ENCODE data around the gene UBE2G2. TPM values are rescaled to one million over a fixed set of nuclear protein-coding genes. Genes with fewer than 3 reads are reported as not detected.

The UBE2G2 gene
- total and polyA plus RNA-seq, 2 experiments from 2014 or later: 39.1 to 64.4 TPM

- DNase-seq: no peak
- no peaks in the 10 kb centered on the region for H4K20me1 ChIP-seq (ENCODE audit: insufficient read depth)
- no peak overlapping the region for H3K9ac ChIP-seq
- H3K4me1 ChIP-seq (ENCODE audit: insufficient read depth): no peaks in the 10 kb centered on the region
- H3K4me2 ChIP-seq (ENCODE audit: unreplicated experiment): no peak overlapping the region
- in situ Hi-C loops (cut with MboI): no loop called here
- H3K9me2 ChIP-seq (ENCODE audit: insufficient read depth): no peaks in the 10 kb centered on the region
- H3K9me3 ChIP-seq (ENCODE audit: low read depth): no peaks in the 10 kb centered on the region
- 37 to 41% methylated on average over 3 of the region's 3 CpGs for WGBS, 2 experiments (ENCODE audit: low coverage in 1 of 2, low lambda C conversion rate in 2 of 2, missing lambda C conversion rate in 2 of 2)
- no peaks in the 10 kb centered on the region for H3F3A ChIP-seq (ENCODE audit: insufficient read depth)
- 0 out of 2 replicates have a peak, but pooled peaks cover 5% of the 10 kb centered on the region for H3K27me3 ChIP-seq (replicated peaks; ENCODE audit: insufficient read depth)
- no peak overlapping the region for H3K4me3 ChIP-seq
- TF ChIP-seq EZH2phosphoT487 (IDR thresholded peaks at IDR 0.05; ENCODE audit: insufficient read depth, low read depth) (no peak), EZH2 (IDR thresholded peaks at IDR 0.05; ENCODE audit: insufficient read depth, poor library complexity, severe bottlenecking) (no peak)
- no peaks in the 10 kb centered on the region for H3K79me2 ChIP-seq (ENCODE audit: insufficient read depth)
- no peaks in the 10 kb centered on the region for H3K36me3 ChIP-seq (ENCODE audit: low read depth)
- H2AFZ ChIP-seq: no peak overlapping the region
- no peak overlapping the region for H3K27ac ChIP-seq
Measured at GRCh38 chr21:44738621-44739020, 63.0 kb downstream of the UBE2G2 start.

GRCh38 chr21:44737706-44738354, 63.8 kb downstream of the UBE2G2 start:
- no peaks in the 10 kb centered on the region for H3K36me3 ChIP-seq (ENCODE audit: low read depth)
- H3K79me2 ChIP-seq (ENCODE audit: insufficient read depth): no peaks in the 10 kb centered on the region
- in situ Hi-C loops (cut with MboI): no loop called here
- no peaks in the 10 kb centered on the region for H3K27me3 ChIP-seq (replicated peaks; ENCODE audit: insufficient read depth)
- WGBS, 2 experiments (ENCODE audit: low coverage in 1 of 2, low lambda C conversion rate in 2 of 2, missing lambda C conversion rate in 2 of 2): 53 to 67% methylated on average over 3 of the region's 3 CpGs
- H3K27ac ChIP-seq: no peak overlapping the region
- no peak overlapping the region for H3K9ac ChIP-seq
- DNase-seq: peak; percentile 30
- no peaks in the 10 kb centered on the region for H4K20me1 ChIP-seq (ENCODE audit: insufficient read depth)
- no peaks in the 10 kb centered on the region for H3K9me3 ChIP-seq (ENCODE audit: low read depth)
- H3K4me1 ChIP-seq (ENCODE audit: insufficient read depth): no peaks in the 10 kb centered on the region
- no peak overlapping the region for H3K4me3 ChIP-seq
- no peaks in the 10 kb centered on the region for H3F3A ChIP-seq (ENCODE audit: insufficient read depth)
- no peak overlapping the region for H3K4me2 ChIP-seq (ENCODE audit: unreplicated experiment)
- TF ChIP-seq EZH2 (IDR thresholded peaks at IDR 0.05; ENCODE audit: insufficient read depth, poor library complexity, severe bottlenecking) (no peak), EZH2phosphoT487 (IDR thresholded peaks at IDR 0.05; ENCODE audit: insufficient read depth, low read depth) (no peak)
- no peaks in the 10 kb centered on the region for H3K9me2 ChIP-seq (ENCODE audit: insufficient read depth)
- H2AFZ ChIP-seq: no peak overlapping the region

DNA sequence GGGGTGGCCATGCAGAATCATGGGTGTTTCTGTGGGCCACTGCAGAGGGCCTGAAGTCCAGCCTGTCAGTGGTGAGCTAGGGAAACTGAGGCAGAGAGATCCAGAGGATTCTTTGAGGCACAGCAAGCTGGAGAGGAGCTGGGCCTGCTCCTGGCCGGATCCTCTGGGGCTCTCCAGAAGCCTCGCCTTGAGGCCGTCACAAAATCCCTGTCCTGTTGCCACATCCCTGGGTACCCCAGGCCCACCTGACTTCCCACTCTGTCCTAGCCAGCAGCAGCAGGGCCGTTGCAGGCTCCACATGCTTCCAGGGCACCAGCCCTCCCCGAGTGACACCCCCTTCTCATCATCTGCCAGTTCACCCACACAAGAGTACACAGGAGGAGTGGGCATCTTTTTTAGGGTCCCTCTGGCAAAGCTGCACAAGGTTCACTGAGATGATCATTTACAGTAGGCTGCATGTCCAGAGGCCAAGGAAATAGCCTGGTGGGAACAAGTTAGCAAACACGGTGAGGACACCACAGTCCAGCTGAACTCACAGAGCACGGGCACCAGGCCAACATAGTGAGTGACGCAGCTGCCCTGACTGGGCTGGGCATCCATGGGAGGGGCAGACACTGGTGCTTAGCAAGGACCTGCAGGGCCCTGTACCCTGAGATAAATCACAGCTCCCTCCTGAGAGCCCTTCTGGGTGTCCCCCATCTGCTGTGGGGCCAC, 65.2 kb downstream of the UBE2G2 start:
- Histone ChIP-seq H4K20me1 (ENCODE audit: insufficient read depth) (no peaks in the 10 kb centered on the region), H3K36me3 (ENCODE audit: low read depth) (no peaks in the 10 kb centered on the region), H3K9me3 (ENCODE audit: low read depth) (no peaks in the 10 kb centered on the region), H3K4me2 (ENCODE audit: unreplicated experiment) (no peak overlapping the region), H3K4me3 (no peak overlapping the region), H3F3A (ENCODE audit: insufficient read depth) (no peaks in the 10 kb centered on the region), H3K4me1 (ENCODE audit: insufficient read depth) (no peaks in the 10 kb centered on the region), H3K27ac (no peak overlapping the region), H2AFZ (no peak overlapping the region), H3K27me3 (replicated peaks; ENCODE audit: insufficient read depth) (peaks cover 7% of the 10 kb centered on the region), H3K9me2 (ENCODE audit: insufficient read depth) (no peaks in the 10 kb centered on the region), H3K79me2 (ENCODE audit: insufficient read depth) (no peaks in the 10 kb centered on the region), H3K9ac (no peak overlapping the region)
- no peak for DNase-seq
- TF ChIP-seq EZH2phosphoT487 (IDR thresholded peaks at IDR 0.05; ENCODE audit: insufficient read depth, low read depth) (no peak), EZH2 (IDR thresholded peaks at IDR 0.05; ENCODE audit: insufficient read depth, poor library complexity, severe bottlenecking) (no peak)
- WGBS, 2 experiments (ENCODE audit: low coverage in 1 of 2, low lambda C conversion rate in 2 of 2, missing lambda C conversion rate in 2 of 2): 59 to 64% methylated on average over 8 of the region's 8 CpGs
- in situ Hi-C loops (cut with MboI): no loop called here

DNA sequence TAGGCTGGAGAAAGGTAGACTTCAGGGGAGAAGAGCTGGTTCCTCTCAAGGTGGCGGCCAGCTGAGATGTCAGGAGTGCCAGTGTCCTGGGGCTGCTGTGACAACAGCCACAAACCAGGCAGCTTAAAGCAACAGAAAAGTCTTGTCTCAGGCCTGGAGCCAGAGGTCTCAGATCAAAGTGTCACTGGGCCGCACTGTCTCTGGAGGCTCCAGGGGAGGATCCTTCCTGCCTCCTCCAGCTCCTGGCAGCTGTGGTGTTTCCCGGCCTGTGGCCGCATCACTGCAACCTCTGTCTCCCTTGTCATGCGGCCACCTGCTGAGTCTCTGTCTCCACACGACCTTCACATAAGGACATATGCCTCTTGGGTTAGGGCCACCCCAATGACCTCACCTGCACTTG, 65.8 kb downstream of the UBE2G2 start:
- Histone ChIP-seq H3K9ac (no peak overlapping the region), H3K79me2 (ENCODE audit: insufficient read depth) (no peaks in the 10 kb centered on the region), H3K4me2 (ENCODE audit: unreplicated experiment) (no peak overlapping the region), H3K27me3 (replicated peaks; ENCODE audit: insufficient read depth) (peaks cover 13% of the 10 kb centered on the region), H3K9me3 (ENCODE audit: low read depth) (no peaks in the 10 kb centered on the region), H3K4me1 (ENCODE audit: insufficient read depth) (no peaks in the 10 kb centered on the region), H3K9me2 (ENCODE audit: insufficient read depth) (no peaks in the 10 kb centered on the region), H4K20me1 (ENCODE audit: insufficient read depth) (no peaks in the 10 kb centered on the region), H3K4me3 (no peak overlapping the region), H3K27ac (no peak overlapping the region), H2AFZ (no peak overlapping the region), H3K36me3 (ENCODE audit: low read depth) (no peaks in the 10 kb centered on the region), H3F3A (ENCODE audit: insufficient read depth) (no peaks in the 10 kb centered on the region)
- 61 to 66% methylated on average over 6 of the region's 6 CpGs for WGBS, 2 experiments (ENCODE audit: low coverage in 1 of 2, low lambda C conversion rate in 2 of 2, missing lambda C conversion rate in 2 of 2)
- in situ Hi-C loops (cut with MboI): no loop called here
- TF ChIP-seq EZH2 (IDR thresholded peaks at IDR 0.05; ENCODE audit: insufficient read depth, poor library complexity, severe bottlenecking) (no peak), EZH2phosphoT487 (IDR thresholded peaks at IDR 0.05; ENCODE audit: insufficient read depth, low read depth) (no peak)
- DNase-seq: no peak
